ENCODE measurements around the gene PARS2.
"Not testable (repeated sequence)": the region's sequence is repeated elsewhere in the genome, so short reads cannot be mapped to it uniquely, and the experiment has no call there.

PARS2 gene

DNA sequence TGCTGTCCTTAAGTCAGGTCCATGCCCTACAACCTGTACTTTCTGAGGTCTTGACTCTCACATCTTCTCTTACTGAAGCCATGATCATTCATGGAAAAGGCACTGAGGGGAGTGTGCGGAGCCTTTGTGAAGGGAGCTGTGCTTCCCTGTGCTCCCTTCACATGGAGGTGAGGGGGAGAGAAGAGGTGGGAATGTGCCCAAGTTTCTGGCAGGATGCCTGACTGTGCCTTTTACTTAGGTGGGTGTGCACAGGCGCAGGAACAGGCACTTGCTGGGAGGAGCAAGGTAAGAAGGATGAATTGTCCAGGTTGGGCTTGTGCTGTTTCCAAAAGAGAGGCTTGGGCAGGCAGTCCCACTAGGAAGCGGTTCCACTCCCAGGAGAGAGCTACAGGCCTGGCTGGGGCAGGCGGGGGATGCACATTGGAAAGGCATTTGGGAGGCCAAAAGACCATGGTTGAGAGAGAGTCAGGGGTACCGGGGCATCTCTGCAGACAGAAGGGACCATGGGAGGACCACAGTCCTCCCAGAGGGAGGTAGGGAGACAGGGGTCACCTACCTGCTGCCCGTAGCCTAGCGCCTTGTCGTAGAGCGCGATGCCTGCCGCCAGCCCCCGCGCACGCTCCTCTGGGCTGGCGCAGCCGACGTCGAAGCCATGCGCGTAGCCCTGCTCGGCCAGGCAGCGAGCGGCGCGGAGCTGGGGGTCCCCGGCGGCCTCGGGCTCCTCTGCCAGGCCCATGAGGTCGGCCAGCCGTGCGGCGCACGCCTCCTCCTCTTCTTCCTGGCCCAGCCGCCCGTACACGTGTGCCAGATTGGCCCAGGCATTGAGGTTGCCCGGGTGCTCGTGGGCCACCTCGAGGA is 35.9 kb upstream of the PARS2 start:
- no peak for DNase-seq (ENCODE audit: low spot score)

DNA sequence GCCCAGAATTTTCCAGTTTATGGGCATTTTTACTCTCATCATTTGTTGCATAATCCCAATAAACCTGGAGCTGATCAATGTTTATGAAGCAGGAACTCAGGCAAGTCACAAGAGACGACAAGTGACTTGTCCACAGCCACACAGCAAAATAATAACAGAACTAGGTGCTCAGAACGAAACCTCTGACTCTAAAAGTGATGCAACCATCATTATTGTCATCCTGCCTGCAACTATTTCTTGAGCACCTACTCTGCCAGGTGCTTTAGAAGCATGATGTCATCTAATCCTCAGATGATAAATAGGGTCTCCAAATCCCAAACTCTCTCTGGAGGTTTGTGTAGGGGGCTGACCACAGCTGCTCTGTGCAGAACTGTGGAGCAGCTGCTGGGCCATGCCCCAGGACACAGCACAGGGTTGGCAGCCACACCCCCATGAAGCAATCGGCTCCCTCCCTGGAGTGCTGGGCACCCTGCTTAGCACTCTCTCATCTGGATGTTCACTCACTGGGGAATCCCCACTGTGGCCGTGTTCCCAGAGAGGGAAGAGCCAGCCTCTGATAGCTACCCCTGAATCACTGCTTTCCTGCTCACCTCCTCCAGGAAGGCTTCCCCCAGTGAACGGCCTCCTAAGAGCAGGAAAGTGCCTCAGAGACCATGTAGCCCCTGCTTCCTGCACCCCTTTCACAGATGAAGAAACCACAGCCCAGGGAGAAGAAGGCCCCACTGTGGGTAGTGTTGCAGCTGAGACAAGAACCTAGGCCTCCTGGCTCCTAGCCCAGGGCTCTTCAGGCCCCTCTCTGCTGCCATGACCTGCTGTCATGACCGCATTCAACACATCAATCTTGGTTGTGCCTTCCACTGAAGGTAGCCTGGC is 34.7 kb upstream of the PARS2 start:
- no peak for DNase-seq (ENCODE audit: low spot score)

DNA sequence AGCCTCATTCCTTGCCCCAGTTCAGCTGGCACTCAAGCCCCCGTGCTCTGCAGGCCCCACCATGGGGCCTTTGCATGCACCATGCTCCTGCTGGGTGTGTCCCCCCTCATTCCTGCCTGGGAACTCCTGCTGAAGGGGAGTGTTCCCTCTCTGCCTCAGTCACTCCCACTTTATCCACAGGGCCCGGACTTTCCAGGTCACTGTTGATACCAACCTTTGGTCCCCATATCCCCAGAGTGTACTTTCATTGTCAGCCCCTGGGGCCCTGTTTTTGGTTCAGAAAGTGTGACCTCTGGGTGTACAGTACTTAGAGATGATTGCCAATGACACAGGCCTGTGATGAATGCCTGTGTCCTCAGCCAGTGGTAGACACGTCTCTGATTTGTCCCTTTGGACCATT is 33.9 kb upstream of the PARS2 start:
- no peak for DNase-seq (ENCODE audit: low spot score)

DNA sequence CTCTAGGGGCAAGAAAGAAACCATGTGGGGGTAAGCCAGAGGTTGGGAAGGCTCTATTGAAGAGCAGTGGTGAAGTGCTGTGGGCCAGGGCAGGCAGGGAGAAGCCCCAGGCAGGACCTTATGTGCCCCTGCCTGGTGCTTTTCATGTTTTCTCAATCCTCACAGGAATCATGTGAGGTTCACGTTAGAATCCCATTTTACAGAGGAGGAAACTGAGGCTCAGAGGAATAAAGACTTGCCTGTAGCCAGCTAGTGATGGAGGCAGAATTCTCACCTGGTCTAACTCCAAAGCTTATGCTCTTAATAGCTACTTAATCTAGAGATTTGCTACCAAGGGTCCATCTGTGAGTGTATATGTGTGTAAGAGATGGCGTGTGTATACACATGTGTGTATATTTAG is 32.6 kb upstream of the PARS2 start:
- no peak for DNase-seq (ENCODE audit: low spot score)

DNA sequence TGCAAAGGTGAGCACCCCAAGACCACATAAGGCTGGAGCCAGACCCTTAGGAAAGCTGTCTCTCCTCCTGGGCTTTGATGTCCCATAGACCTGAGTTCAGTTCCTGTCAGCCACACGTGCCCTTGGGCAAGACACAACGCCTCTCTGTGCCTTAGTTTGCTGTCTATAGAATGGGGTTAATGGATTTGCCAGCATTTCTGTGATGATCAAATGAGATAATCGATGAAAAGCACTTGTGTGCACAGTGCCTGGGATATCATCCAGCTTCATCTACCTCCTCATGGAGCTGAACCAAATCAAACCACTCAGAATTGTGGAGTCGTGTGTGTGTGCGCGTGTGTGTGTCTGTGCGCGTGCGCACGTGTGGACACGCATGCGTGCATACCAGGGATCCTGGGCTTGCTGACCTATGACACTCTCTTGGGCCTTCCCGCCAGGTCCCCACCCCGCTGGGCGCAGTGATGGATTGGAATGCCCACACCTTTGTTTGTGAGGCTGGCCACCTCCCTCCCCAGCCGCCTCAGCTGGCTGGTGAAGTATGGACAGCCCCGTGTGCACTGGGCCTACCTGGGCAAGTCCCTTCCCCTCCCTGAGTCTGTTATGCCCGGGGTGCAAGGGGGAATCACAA is 31.6 kb upstream of the PARS2 start:
- DNase-seq (ENCODE audit: low spot score), result peak; percentile 69

DNA sequence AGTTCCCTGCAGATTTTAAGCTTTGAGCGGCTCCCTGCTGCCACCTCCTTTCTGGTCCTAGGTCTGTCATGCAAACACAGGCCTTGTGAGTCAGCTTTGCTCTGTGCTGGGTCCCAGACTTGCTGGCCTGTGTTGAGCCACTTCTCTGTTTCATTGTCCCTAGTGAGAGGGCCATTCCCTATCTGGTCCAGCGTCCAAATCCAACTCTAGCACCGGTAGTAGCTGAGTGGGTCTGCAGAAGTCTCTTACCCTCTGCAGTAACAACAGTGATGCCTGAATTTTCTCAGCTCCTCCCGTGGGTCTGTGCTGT is 31.0 kb upstream of the PARS2 start:
- DNase-seq (ENCODE audit: low spot score), result no peak

DNA sequence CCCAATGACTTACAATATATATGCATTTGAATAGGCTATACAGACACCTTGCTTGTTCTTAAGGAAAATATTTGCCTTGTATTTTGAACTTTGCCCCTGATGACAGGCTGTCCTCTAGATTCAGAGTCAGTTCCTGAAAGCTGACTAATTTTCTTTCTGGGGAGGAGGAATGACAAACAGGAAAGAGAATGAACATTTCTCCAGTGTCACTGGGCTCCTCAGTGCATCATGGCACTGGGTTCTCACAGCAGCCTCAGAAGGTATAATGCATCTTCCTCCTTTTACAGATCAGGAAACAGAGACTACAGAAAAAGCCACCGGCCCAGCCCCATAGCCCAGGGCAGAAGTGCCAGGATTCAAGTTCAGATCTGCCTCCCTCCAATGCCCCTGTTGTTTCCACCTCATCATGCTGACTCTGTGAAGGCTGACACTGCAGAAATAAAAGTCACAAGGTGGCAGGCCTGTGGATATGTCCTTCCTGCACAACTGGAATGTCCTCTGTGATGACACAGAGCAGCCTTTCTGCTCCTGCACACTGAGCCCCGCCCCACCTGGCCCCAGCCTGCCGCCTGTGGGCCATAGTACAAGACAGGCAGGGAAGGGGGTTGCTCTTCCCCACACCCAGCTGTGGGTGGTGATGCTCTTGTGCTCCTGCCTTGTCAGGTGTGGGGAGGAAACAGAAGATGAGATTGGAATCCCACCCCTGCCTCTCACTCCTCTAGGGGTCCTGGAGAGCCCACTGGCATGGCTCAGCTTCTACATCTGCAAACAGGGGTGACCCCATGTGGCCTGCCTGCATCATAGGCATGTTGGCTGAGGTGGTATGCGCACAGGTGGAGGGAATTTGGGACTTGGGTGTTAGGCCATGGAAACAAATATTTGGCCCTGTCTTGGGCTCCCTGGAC is 30.4 kb upstream of the PARS2 start:
- peak; percentile 74 for DNase-seq (ENCODE audit: low spot score)

DNA sequence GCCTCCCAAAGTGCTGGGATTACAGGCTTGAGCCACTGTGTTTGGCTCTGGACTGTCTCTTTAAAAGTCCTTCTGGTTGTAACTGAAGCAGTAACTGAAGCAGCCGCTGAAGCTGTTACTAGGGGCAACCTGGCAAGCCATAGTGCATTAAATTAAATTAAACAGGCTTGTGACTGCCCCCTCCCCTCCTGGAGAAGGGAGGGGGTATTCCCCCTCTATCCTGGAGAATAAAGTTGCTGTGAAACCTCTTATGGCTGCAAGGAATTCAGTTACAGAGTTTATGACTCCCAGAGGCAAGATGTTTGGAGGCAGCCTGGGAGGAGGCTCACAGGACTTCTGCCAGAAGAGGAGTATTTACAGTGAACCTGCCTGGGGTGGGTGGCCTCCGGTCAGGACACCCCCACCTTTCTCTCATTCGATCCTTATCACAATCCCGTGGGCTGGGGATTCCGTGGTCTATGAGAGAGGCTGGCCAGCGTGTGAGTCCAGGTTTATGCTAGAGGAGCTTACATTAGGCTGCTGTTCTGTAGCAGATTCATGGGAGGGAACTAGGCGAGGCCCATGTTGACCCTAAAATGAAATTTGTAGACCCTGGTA is 28.5 kb upstream of the PARS2 start:
- DNase-seq (ENCODE audit: low spot score), result no peak

DNA sequence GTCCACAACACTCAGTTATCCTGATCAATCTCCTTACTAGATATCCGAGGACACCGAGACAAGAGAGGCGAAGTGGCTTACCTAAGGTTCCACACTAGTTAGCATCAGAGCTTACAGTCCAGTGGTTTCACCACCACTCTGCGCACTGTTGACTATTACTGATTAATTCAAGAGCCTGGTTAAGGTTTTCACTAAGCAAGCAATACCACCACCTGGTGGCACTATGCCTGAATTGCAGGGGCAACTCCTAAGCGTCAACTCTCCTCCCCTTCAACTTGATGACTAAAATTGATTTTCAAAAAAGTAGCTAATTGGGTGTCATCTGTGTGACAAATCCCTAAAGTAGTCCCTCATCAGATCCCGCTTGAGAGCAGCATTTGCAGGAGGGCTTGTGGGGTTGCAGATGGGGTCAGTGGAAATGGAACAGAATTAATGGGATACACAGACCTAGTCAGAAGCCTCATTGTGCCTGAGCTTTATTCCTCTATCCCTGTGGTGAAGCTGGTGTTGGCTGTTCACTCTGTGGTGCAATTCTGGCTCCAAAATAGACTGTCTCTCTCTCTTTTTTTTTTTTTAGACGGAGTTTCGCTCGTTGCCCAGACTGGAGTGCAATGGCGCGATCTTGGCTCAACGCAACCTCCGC is 27.7 kb upstream of the PARS2 start:
- DNase-seq (ENCODE audit: low spot score), result no peak

DNA sequence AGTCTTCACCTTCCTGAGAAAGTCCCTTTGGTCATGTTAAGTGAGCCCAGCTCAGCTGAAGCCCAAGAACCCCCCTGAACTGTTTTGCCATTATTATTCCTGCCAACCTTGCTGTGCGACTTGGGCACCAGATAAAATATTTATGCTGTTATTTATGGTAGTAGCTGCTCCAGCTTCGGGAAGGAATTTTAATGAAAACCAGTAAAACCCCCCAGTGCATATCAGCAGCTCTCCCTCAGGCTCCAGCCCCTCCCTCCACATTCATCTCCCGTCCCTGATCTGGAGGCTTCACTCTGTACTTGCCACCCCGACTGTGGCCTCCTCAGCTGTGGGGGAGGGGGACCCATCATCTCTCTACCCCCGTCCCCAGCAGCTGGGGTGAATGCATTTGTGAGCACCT is 24.1 kb upstream of the PARS2 start:
- no peak for DNase-seq (ENCODE audit: low spot score)

DNA sequence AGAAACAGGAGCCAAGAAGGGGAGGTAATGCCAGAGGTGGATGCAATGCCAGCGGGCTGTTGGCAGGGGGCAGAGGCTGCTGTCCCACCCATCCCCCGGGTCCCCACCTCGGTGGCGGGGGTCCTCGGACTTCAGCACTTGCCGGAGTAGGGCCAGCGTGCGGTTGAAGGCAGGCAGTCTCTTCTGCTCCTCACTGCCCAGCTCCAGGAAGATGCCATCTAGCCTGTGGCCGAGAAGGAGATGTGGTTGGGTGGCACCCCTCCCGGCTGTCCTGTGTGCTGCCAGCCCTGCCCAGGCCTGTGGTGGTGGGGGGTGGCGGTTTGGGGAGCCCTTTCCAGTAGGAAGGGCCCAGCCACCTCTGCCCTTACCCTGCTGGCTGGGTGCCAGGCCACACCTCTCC is 23.3 kb upstream of the PARS2 start:
- DNase-seq (ENCODE audit: low spot score), result no peak

DNA sequence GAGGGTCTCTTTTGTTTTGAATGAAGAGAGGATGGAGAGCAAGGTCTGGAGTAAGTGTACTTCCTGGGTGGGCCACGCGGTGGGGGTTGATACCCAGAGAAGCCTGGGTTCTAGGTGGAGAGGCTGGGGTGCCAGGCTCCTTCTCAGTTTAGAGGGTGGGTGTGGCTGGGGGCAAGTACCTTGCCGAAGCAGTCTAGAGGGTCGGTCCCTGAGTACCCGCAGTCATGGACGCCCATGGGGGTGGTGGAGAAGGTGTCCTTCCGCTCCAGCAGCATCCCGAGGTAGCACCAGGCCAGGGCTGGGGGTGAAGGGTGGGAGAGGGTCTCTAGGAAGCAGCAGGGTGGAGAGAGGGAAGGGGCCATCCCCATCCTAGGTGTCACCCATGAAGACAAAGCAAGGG is 22.5 kb upstream of the PARS2 start:
- no peak for DNase-seq (ENCODE audit: low spot score)

DNA sequence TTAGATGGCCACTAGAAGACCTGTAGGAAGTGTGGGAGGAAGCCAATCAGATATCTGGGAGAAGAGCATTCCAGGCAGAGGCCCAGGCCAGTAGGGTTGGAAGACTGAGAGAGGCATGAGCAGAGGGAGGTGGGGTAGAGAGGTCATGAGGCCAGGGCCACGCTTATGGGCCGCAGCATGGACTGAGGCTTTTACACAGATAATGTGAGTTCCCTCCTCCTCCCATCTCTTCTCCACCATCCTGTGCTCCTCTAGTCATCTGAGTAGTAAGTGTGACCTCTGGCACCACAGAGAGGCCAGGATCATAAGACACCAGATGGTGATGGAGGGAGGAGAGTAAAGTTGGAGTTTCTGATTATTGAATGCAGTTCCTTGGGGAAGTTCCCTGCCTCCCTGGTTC is 19.7 kb upstream of the PARS2 start:
- no peak for DNase-seq (ENCODE audit: low spot score)

DNA sequence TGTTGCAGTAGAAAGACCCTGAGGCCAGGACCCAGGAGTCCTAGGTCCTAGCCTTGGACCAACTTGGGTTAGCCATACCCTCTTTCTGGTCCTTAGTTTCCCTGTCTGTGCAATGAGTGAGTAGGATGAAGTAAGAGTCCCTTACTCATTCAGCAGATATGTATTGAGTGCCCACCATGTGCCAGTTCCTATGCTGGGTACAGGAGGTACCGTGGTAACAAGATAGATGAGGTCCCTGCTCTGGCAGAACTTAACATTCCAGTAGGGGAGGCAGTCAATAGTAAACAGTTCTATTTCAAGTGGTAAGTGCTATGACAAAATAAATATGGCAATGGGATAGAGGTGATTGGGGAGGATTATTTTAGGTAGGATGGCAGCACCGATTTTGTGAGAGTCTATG is 18.3 kb upstream of the PARS2 start:
- DNase-seq (ENCODE audit: low spot score), result no peak

DNA sequence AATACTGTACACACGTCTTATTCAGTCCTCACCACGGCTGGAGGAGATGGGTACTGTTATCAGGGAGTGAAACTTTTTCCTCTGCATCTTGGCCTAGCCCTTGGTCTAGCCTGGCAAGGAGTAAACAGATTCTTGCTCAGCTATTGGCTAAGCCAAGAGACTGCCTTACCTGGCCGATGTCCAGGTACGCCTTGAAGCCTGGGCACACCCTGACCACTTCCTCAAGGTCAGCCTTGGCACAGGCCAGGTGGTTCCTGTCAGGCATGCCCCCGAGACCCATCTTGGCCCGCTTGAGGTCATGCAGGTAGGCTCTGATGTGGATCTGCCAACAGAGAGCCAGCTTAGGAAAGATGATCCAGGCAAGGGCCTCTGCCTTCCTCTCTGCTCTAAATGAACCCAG is 17.8 kb upstream of the PARS2 start:
- DNase-seq (ENCODE audit: low spot score), result no peak

DNA sequence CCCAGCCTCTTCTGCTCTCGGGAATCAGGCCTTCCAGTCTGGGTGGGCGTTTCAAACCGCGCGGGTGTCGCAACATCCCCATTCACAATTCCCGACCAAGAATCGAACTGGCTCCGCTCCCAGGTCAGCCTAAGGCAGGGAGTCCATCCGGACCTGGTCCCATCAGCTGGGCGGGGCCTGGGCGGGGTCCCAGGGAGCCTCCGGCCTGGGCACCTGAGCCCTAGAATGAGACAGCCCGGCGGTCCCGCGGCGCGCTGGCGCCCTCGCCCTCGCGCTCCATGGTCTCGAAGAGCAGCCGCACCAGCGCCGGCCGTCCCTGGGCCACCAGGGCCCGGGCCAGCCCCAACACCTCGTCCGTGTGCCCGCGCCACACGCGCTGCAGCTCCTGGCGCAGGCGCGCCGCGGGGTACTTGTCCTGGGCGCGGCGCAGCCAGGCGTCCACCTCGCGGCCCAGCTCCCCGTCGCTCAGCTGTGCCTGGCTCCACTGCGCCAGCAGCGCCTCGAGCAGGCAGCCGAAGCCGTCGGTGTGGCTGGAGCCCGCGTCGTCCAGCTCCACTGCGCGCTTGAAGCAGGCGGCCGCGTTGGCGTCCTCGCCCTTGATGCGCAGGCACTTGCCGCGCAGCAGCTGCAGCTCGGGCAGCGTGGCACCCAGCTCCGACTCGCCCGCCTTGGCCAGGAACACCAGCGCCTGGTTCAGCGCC is 16.9 kb upstream of the PARS2 start:
- no peak for DNase-seq (ENCODE audit: low spot score)

DNA sequence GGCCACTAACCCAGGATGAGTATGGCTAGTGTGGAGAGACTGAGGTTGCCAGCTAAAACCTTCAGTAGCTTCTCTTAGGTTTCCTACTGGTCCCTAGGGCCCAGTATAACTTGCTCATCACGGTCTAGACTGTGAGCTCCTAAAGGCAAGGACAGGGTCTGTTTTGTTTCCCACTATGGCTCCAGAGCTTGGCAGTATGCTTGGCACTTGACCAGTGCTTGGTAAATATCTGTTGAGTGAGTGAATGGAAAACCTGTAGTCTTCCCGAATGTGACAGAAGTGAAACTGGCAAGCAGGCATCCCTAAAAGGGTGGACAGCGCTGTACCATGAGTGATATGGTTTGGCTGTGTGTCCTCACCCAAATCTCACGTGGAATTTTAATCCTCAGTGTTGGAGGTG is 13.1 kb upstream of the PARS2 start:
- no peak for DNase-seq (ENCODE audit: low spot score)

DNA sequence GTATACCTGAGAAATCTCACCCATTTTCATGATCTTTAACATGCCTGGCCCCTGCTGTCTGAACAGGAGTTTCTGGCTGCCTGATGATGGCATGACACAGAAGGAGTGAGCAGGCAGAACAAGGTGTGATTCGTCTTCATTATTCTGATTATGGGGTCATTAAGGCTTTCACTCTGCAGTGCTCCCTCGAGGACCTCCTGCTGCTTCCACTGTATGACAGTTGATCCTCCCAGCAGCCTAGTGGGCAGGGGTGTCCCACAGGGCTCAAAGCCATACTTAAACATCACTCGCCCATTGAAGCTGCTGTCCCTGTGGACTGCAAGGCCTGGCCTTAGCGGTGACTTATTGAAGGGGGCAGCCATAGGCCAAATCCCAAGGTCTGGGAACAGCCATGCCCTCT is 12.7 kb upstream of the PARS2 start:
- DNase-seq (ENCODE audit: low spot score), result no peak

DNA sequence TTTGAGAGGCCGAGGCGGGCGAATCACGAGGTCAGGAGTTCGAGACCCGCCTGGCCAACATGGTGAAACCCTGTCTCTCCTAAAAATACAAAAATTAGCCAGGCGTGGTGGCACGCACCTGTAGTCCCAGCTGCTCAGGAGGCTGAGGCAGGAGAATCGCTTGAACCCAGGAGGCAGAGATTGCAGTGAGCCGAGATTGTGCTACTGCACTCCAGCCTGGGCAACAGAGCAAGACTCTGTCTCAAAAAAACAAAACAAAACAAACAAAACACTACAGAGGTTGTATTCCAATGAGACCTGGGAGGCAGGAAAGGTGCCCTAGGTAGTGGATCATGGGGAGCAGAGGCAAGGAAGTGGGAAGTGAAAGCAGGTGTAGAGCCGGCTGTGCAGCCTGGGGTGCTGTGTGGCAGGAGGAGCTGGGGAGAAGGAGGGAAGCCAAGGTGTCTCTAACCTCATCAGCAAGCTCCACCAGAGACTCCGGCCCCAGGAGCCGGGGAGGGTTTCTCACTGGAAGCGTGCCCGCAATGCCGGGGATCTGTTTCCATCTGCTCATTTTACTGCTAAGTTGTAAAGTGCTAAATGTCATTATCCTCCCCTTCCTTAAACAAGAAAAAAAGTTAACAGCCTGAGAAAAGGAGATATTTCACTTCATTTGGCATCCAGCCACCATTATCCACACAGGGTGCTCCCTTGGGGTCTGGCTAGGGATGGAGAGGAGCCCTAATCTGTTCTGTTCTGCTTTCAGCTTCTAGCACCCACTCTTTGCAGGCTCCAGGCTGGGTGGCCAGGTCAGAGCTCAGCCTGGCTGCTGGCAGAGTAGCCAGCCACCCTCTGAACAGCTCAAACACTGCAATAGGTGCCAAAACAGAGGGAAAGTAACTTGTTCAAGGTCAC is 11.8 kb upstream of the PARS2 start:
- not testable (repeated sequence) for DNase-seq (ENCODE audit: low spot score)
